Liver (tissue), 3 donors: ENCODE results near the gene LGR5.

Experiments
- EGR1 ChIP-seq, 2 donors: IDR thresholded peaks; 2 replicates each; pipeline ENCODE4 v1.6.1; 2016 to 2018; ENCODE audit warnings: antibody characterized with exemption in 2 of 2, low read depth in 2 of 2
- FOXA1 ChIP-seq: IDR thresholded peaks from 2 replicates; pipeline ENCODE4 v1.6.1; 2016; ENCODE audit warnings: antibody characterized with exemption
- GABPA ChIP-seq, 2 donors: IDR thresholded peaks in 1 of 2; conservative IDR thresholded peaks in 1 of 2; 2 replicates each; pipeline ENCODE4 v1.6.1; 2016; ENCODE audit warnings: antibody characterized with exemption in 2 of 2, mild to moderate bottlenecking in 1 of 2, moderate library complexity in 1 of 2
- HNF4A ChIP-seq, 2 donors: conservative IDR thresholded peaks; 2 replicates each; pipeline ENCODE4 v1.6.1; 2016; ENCODE audit warnings: antibody characterized with exemption in 2 of 2, mild to moderate bottlenecking in 2 of 2
- MAX ChIP-seq: IDR thresholded peaks from 2 replicates; pipeline ENCODE4 v1.6.1; 2016; ENCODE audit warnings: antibody characterized with exemption
- RAD21 ChIP-seq, 2 donors: IDR thresholded peaks; 2 replicates each; pipeline ENCODE4 v1.6.1; 2016; ENCODE audit warnings: antibody characterized with exemption in 2 of 2, mild to moderate bottlenecking in 2 of 2
- RXRA ChIP-seq, 2 donors: IDR thresholded peaks; 2 replicates each; pipeline ENCODE4 v1.6.1; 2017 to 2018; ENCODE audit warnings: antibody characterized with exemption in 2 of 2, mild to moderate bottlenecking in 1 of 2
- SP1 ChIP-seq: IDR thresholded peaks from 2 replicates; pipeline ENCODE4 v1.6.1; 2018; ENCODE audit warnings: antibody characterized with exemption, mild to moderate bottlenecking
- TAF1 ChIP-seq: conservative IDR thresholded peaks from 2 replicates; pipeline ENCODE4 v1.6.1; 2016; ENCODE audit warnings: antibody characterized with exemption, mild to moderate bottlenecking
- YY1 ChIP-seq: IDR thresholded peaks from 2 replicates; pipeline ENCODE4 v1.6.1; 2016; ENCODE audit warnings: antibody characterized with exemption, mild to moderate bottlenecking
- TF ChIP-seq, protein P1 (sequence below): fragments of 150-350 bp; IDR thresholded peaks from 2 replicates; pipeline ENCODE4 v1.5.1; 2017; ENCODE audit warnings: improper control_type of control experiment, low read depth, low read length; ENCODE audit not compliant: missing input control
- TF ChIP-seq, protein P2 (sequence below): IDR thresholded peaks from 2 replicates; pipeline ENCODE4 v1.6.1; 2016; ENCODE audit warnings: antibody characterized with exemption, mild to moderate bottlenecking
- TF ChIP-seq, protein P3 (sequence below): IDR thresholded peaks from 2 replicates; pipeline ENCODE4 v1.6.1; 2016; ENCODE audit warnings: antibody characterized with exemption
- donor health status: healthy.
- donor health status: healthy.

DNA sequence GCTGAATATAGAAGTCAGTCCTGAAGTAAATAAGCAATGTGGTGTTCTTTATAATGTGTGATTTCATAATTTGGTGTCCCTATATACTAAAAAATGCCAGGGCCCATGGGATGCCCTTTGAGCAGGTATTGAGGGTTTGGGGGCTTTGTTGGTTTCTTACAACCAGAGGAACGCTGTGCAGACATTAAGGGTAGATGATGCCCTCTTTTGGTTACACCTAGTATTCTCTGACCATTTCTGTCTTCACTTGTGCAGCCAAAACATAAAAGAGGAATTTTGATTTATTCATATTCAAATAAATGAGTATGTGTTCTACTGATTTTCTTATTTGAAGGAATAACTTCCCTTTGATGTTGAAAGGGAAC lies 3.0 kb downstream of the LGR5 start:
- TF ChIP-seq, protein P1, sequence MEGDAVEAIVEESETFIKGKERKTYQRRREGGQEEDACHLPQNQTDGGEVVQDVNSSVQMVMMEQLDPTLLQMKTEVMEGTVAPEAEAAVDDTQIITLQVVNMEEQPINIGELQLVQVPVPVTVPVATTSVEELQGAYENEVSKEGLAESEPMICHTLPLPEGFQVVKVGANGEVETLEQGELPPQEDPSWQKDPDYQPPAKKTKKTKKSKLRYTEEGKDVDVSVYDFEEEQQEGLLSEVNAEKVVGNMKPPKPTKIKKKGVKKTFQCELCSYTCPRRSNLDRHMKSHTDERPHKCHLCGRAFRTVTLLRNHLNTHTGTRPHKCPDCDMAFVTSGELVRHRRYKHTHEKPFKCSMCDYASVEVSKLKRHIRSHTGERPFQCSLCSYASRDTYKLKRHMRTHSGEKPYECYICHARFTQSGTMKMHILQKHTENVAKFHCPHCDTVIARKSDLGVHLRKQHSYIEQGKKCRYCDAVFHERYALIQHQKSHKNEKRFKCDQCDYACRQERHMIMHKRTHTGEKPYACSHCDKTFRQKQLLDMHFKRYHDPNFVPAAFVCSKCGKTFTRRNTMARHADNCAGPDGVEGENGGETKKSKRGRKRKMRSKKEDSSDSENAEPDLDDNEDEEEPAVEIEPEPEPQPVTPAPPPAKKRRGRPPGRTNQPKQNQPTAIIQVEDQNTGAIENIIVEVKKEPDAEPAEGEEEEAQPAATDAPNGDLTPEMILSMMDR: no peak
- TF ChIP-seq MAX: no peak
- no peak for TF ChIP-seq FOXA1
- TF ChIP-seq EGR1 (IDR thresholded peaks at IDR 0.05; ENCODE audit: low read depth in 2 of 2): no peak
- no peak for TF ChIP-seq RAD21 (IDR thresholded peaks at IDR 0.05)
- TF ChIP-seq RXRA (IDR thresholded peaks at IDR 0.05): no peak
- no peak for TF ChIP-seq GABPA (IDR thresholded peaks at IDR 0.05 in 1 of 2, conservative IDR thresholded peaks at IDR 0.05 in 1 of 2)
- no peak for TF ChIP-seq YY1
- TF ChIP-seq, protein P2, sequence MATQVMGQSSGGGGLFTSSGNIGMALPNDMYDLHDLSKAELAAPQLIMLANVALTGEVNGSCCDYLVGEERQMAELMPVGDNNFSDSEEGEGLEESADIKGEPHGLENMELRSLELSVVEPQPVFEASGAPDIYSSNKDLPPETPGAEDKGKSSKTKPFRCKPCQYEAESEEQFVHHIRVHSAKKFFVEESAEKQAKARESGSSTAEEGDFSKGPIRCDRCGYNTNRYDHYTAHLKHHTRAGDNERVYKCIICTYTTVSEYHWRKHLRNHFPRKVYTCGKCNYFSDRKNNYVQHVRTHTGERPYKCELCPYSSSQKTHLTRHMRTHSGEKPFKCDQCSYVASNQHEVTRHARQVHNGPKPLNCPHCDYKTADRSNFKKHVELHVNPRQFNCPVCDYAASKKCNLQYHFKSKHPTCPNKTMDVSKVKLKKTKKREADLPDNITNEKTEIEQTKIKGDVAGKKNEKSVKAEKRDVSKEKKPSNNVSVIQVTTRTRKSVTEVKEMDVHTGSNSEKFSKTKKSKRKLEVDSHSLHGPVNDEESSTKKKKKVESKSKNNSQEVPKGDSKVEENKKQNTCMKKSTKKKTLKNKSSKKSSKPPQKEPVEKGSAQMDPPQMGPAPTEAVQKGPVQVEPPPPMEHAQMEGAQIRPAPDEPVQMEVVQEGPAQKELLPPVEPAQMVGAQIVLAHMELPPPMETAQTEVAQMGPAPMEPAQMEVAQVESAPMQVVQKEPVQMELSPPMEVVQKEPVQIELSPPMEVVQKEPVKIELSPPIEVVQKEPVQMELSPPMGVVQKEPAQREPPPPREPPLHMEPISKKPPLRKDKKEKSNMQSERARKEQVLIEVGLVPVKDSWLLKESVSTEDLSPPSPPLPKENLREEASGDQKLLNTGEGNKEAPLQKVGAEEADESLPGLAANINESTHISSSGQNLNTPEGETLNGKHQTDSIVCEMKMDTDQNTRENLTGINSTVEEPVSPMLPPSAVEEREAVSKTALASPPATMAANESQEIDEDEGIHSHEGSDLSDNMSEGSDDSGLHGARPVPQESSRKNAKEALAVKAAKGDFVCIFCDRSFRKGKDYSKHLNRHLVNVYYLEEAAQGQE: no peak
- TF ChIP-seq, protein P3, sequence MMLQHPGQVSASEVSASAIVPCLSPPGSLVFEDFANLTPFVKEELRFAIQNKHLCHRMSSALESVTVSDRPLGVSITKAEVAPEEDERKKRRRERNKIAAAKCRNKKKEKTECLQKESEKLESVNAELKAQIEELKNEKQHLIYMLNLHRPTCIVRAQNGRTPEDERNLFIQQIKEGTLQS: no peak
- no peak for TF ChIP-seq HNF4A (conservative IDR thresholded peaks at IDR 0.05)
- no peak for TF ChIP-seq TAF1
- TF ChIP-seq SP1: no peak
